Choroid plexus epithelial cell (primary cell): ENCODE results near the gene MRPL20.

Source experiments
- DNase-seq: peaks from one replicate; pipeline ENCODE4 v3.0.0-alpha.2; 2010; ENCODE audit warnings: low read depth
- H3K4me3 ChIP-seq: 2 replicates; pipeline ENCODE4 v1.5.1; 2011; ENCODE audit warnings: low read depth, mild to moderate bottlenecking, control low read depth, low read length, moderate library complexity
- TF ChIP-seq, protein P1 (sequence below): conservative IDR thresholded peaks from 2 replicates; pipeline ENCODE4 v1.5.1; 2011; ENCODE audit warnings: low read depth, mild to moderate bottlenecking, control low read depth, inconsistent platforms, low read length, moderate library complexity

Gene MRPL20

DNA sequence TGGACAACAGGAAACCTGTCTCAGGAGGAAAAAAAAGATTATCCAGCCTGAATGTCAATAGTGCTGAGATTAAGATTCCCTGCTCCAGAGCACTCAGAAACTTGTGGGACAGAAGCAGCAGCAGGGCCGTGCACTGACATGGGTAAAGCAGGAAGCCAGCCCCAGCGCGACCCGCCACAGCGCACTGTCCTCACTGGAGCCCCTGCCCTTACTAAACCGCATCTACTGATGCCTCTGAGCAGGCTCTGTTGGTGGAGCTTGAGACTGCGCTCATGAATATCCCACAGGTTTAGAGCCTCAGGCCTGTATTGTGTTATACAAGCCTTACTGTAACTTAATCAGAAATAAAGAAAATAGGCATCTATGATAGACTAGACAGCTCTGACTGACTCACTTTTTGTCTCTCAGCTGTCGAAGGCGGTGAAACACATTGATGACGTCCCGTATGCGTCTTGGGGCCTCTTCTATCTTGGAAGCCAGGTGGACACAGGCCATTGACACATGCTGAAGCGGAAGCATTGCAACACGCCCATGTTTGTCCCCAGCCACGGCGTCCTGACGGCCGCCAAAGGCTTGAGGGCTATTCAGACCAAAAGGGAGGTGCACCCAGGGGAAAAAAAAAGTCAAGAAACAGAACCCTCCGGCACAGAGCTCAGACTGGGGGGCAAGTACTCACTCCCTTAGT is 9.1 kb downstream of the MRPL20 start:
- H3K4me3 ChIP-seq: peak overlapping the region; percentile 97
- TF ChIP-seq, protein P1, sequence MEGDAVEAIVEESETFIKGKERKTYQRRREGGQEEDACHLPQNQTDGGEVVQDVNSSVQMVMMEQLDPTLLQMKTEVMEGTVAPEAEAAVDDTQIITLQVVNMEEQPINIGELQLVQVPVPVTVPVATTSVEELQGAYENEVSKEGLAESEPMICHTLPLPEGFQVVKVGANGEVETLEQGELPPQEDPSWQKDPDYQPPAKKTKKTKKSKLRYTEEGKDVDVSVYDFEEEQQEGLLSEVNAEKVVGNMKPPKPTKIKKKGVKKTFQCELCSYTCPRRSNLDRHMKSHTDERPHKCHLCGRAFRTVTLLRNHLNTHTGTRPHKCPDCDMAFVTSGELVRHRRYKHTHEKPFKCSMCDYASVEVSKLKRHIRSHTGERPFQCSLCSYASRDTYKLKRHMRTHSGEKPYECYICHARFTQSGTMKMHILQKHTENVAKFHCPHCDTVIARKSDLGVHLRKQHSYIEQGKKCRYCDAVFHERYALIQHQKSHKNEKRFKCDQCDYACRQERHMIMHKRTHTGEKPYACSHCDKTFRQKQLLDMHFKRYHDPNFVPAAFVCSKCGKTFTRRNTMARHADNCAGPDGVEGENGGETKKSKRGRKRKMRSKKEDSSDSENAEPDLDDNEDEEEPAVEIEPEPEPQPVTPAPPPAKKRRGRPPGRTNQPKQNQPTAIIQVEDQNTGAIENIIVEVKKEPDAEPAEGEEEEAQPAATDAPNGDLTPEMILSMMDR: no peak
- DNase-seq: no peak

DNA sequence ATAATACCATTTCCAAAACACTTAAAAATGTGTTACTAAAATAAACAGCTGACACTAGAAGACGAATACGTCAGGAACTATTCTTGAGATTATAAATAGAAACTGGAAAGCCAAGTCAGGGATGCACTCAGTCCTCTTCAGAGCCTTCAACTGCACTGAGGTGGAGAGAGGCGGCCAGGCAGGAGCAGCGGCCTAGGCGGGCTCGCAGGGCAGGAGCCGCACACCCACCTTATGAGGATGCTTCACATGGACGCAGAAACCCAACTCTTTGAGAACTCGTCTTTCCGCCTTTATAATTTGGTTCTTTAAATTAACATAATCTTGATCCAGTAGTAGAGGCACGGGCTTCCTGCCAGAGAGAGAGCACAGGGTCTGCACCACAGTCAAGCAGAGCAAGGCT is 11.9 kb downstream of the MRPL20 start:
- TF ChIP-seq, protein P1: no peak
- no peak overlapping the region for H3K4me3 ChIP-seq
- no peak for DNase-seq

DNA sequence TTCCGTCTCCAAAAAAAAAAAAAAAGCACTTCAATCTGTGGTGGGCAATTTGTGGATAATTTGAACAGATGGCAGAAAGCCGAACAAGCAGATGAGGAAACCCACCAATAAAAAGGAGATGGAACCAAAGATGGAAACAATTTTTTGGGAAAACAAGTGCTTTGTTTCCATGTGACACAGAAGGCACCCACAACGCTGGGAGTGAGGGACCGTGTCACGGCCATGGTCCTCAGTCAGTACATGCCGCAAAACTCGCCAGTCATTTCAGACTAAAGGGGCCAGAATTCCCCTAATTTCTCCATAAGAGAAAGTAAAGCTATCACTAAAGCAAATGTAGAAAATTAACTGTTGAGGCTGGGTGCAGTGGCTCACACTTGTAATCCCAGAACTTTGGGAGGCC is 13.0 kb downstream of the MRPL20 start:
- H3K4me3 ChIP-seq: no peak overlapping the region

DNA sequence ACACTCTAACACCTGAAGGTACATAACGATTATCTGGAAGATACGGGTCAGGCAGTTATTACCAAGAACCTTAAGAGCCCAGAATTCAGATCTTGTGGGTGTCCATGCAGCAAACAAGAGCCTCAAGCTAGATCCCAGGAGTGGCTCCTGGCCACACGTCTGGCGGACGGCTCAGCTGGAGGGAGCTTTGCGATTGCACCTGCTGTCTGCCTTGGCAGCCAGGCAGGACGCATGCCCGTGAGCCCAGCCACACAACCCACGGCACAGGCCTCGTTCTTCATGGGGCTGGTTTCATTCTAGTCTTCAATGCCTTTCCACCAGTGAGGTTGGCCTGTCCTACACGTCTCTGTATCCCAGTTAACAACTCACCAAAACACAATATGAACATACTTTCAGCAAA is 13.7 kb downstream of the MRPL20 start:
- DNase-seq: no peak
- no peak overlapping the region for H3K4me3 ChIP-seq
- TF ChIP-seq, protein P1: no peak

More for the DNA sequence above, 13.0 kb downstream of the MRPL20 start:
- no peak for DNase-seq
- TF ChIP-seq, protein P1: no peak

DNA sequence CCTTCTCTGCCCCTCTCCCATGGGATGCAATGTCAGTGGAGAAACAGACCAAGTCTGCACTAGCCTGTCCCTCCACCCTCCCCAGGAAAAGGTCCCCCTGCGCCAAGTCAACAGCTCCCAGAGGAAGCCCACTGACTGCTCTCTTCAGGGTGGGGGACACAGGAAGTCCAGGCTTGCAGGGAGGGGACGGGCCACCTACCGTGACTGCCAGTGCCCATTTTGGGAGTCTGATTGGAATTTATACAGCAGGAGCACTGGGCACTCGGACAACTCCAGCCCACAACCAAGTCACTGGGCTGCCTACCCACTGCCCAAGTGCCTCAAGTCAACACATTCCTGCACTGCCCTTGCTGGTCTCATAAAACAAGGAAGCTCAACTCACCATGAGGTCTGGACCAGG is 14.1 kb downstream of the MRPL20 start:
- TF ChIP-seq, protein P1: no peak
- no peak overlapping the region for H3K4me3 ChIP-seq
- DNase-seq: no peak

DNA sequence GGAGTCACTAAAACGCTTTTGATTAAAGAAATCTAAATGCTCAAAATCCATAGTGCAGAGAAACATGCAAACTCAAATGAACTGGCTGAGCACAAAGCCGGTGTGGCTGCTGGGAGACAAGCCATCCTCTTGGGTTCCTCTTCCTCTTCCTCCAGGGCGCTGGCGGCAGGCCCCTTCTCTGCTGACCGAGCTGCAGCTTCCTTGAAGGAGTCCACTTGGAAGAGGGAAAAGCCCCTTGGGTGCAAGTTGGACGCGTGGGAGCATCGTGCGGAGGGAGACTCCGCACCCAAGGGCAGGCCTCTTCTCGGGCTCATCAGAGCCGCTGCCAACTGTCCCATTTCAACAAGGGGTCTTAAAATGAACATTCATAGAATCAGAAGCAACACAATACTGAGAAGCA is 15.9 kb downstream of the MRPL20 start:
- TF ChIP-seq, protein P1: no peak
- no peak overlapping the region for H3K4me3 ChIP-seq
- no peak for DNase-seq

DNA sequence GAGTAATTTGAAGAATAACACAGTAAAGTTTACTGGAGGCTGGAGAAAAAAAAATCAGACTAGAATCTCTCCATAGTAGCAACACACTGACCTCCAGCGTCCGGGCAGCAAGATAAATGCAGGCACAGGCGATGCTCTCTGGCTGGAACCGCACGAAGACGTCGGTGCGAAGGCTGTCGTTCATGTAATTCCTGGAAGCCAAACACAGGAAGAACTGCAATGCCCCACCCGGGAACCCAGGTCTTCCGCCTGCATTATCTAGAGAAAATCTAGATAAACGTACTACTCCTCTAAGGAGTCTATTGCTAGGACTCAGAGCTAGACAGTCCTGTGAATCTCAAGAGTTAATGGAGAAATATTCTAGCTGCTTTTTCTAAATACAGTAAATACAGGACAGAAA is 16.4 kb downstream of the MRPL20 start:
- TF ChIP-seq, protein P1: no peak

More for the DNA sequence above, 16.4 kb downstream of the MRPL20 start:
- no peak for DNase-seq
- no peak overlapping the region for H3K4me3 ChIP-seq
